Measurements from ENCODE around the gene BFSP2.

The BFSP2 gene

DNA sequence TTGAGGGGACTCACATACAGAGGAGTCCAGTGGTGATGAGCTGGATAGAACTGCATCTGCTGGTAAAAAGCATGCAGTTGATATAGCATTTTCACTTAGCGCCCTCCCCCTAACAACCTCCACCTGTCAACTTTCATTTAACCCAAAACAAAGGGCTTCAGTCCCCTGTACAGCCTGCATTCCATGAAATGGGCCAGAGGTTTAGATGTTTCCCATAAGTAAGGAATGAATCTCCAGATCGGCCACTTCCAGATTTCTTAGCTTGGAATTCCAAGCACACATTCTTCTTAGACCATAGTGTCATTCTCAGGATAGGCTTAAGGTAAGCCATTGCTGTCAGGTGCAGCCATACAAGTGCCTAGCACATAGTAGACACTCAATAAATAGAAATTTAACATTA is 32.9 kb upstream of the BFSP2 start:
- DNase-seq (ENCODE audit: extremely low read depth, low read depth), result no peak
- TF ChIP-seq, protein P1, sequence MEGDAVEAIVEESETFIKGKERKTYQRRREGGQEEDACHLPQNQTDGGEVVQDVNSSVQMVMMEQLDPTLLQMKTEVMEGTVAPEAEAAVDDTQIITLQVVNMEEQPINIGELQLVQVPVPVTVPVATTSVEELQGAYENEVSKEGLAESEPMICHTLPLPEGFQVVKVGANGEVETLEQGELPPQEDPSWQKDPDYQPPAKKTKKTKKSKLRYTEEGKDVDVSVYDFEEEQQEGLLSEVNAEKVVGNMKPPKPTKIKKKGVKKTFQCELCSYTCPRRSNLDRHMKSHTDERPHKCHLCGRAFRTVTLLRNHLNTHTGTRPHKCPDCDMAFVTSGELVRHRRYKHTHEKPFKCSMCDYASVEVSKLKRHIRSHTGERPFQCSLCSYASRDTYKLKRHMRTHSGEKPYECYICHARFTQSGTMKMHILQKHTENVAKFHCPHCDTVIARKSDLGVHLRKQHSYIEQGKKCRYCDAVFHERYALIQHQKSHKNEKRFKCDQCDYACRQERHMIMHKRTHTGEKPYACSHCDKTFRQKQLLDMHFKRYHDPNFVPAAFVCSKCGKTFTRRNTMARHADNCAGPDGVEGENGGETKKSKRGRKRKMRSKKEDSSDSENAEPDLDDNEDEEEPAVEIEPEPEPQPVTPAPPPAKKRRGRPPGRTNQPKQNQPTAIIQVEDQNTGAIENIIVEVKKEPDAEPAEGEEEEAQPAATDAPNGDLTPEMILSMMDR (IDR thresholded peaks at IDR 0.05; ENCODE audit: low read depth, low read length), result no peak

DNA sequence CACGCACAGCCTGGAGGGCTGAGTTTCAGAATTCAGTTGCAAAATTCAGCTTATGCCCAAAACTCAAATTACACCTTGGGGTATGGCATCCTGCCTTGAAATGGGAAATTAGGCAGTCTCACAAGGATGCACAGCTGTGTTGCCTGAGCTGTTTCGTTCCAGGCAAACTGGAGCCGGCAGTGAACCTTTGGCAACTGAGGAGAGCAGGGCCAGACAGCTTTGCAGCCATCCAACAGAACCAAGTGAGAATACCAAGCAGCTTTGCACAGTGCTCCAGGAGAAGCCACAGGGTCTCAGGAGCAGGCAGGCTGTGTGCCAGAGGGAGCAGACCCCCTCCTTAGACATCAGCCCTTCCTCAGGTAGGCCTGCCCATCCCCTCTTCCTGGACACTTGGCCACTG is 32.5 kb upstream of the BFSP2 start:
- TF ChIP-seq, protein P1 (IDR thresholded peaks at IDR 0.05; ENCODE audit: low read depth, low read length), result no peak
- no peak for DNase-seq (ENCODE audit: extremely low read depth, low read depth)

DNA sequence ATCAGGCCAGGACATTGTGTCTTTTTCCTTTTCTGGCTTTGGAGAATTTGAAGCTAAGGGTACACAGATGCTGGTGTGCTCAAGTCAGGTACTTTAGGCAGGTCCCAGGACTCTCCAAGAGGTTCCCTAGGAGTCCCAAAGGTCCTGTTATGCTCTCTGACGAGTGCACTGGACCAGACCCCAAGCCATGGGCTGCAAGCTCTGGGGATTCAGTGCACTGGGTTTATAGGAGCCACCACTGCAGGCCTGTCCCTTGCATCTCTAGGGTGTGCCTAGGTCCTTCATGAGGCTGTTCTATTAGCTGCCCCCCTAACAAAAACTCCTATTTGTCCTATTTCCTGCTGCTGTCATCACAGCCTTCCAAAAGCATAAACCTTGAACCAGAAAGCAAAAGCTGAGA is 31.9 kb upstream of the BFSP2 start:
- DNase-seq (ENCODE audit: extremely low read depth, low read depth), result no peak
- TF ChIP-seq, protein P1 (IDR thresholded peaks at IDR 0.05; ENCODE audit: low read depth, low read length), result no peak

DNA sequence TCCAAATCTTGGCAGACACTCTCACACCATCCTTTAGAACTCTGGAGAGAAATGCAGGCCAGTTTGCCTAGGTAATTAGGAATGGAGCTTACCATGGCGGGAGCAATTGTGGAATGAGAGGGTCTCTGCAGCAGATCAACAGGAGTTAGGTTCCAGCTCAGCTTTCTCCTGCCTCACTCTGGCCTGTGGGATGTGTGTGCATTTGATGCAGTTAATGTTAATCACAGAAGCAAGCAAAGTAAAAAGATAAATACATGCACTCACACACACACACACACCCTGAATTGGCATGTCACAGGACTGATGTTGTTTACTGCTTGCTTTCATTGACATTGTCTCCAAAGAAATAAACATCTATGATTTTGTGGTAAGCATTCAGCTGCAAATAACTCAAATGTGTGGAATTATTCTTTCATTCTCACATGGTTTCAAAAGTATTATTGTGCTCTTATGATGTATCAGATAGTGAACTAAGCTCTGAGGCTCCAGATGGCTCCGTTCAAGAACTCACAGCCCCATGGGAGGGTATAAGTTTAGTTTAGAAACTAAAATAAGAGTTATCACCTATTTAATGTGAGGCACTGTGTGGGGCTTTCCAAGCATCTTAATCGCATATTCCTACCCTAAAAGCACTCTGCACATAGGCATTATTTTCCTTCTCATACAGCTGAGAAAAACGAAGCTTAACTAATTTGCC is 31.3 kb upstream of the BFSP2 start:
- DNase-seq (ENCODE audit: extremely low read depth, low read depth), result no peak
- TF ChIP-seq, protein P1 (IDR thresholded peaks at IDR 0.05; ENCODE audit: low read depth, low read length), result no peak

DNA sequence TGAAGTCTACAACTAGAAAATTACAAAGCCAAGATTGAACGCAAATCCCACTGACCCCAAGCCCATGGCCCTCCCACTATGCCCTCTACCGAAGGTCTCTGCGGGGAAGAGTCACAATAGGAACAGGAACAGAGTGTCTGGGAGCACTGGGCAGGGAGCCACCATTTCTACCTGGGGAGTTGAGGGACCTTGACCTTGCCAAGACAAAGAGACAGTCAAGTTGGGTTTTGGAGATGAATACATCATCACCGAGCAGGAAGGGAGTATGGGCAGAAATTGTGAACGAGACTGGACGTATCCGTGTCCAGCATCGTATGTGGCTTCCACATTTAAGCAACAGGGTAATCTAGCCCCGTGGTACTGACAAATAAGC is 30.8 kb upstream of the BFSP2 start:
- DNase-seq (ENCODE audit: extremely low read depth, low read depth), result no peak
- TF ChIP-seq, protein P1 (IDR thresholded peaks at IDR 0.05; ENCODE audit: low read depth, low read length), result no peak

DNA sequence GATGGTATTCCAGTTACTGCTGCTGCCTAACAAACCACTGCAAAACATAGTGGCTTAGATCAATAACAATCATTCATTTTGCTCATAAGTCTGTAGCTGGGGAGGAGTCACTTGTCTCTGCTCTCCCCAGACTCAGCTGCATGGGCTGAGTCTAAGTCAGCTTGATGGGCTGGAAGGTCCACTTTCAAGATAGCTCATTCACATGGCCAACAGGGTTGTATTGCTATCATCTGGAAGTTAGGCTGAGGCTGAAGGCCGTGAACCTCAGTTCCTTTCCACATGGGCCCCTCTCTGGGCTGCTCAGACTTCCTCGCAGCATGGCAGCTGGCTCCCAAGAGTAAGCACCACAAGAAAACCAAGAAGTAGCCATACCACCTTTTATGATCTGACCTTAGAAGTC is 28.7 kb upstream of the BFSP2 start:
- TF ChIP-seq, protein P1 (IDR thresholded peaks at IDR 0.05; ENCODE audit: low read depth, low read length), result no peak
- DNase-seq (ENCODE audit: extremely low read depth, low read depth), result no peak

DNA sequence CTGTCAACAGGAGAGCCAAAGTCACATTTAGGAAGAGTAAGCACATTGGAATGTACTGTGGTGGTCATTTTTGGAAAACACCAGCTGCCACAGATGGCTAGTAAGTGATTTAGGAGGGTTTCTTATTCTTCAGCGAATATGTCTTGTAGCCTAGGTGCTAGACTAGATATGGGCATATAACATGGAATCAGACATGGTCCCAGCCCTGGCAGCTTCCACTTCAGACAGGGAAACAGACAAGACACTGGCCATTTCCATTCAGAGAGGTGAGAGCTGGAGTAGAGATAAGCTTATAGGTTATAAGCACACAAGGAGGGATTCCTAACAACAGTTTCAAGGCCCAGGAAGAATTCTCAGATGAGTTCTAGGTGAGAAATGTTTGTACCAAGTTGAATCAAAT is 28.2 kb upstream of the BFSP2 start:
- TF ChIP-seq, protein P1 (IDR thresholded peaks at IDR 0.05; ENCODE audit: low read depth, low read length), result no peak
- DNase-seq (ENCODE audit: extremely low read depth, low read depth), result no peak

Data from AG09319 (cell line).